GM18951 (cell line): ENCODE results near the gene NT5DC1.

Source experiments
- POLR2A ChIP-seq: IDR thresholded peaks from 4 replicates; pipeline ENCODE4 v1.6.1; 2011; ENCODE audit warnings: mild to moderate bottlenecking; ENCODE audit not compliant: insufficient read length, insufficient read depth; ENCODE audit errors: extremely low read depth
- in situ Hi-C: fragments of 300-500 bp; cut with MboI; formaldehyde crosslinking; loops from one replicate; pipeline ENCODE4 v1.12.0; 2022; ENCODE audit warnings: low sequenced_read_pairs, mixed read lengths, inconsistent platforms; ENCODE audit not compliant: unreplicated experiment

The NT5DC1 gene

DNA sequence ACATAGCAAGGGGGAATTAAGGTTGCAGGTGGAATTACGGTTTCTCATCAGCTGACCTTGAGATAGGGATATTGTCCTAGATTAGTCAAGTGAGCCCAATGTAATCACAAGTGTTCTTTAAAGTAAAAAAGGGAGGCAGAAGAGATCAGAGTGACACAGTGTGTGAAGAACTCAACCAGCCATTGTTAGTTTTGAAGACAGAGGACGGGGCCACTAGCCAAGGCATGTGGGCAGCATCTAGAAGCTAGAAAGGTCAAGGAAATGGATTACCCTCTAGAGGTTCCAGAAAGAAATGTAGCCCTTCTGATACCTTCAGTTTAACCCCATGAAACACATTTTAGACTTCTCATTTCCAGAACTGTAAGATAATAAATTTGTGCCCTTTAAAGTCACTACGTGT lies 197.6 kb downstream of the NT5DC1 start:
- in situ Hi-C loops: loop anchor here (10.0 kb wide), 1 partner anchor 237 kb away; no protein-coding TSS in a partner anchor
- no peak for TF ChIP-seq POLR2A

DNA sequence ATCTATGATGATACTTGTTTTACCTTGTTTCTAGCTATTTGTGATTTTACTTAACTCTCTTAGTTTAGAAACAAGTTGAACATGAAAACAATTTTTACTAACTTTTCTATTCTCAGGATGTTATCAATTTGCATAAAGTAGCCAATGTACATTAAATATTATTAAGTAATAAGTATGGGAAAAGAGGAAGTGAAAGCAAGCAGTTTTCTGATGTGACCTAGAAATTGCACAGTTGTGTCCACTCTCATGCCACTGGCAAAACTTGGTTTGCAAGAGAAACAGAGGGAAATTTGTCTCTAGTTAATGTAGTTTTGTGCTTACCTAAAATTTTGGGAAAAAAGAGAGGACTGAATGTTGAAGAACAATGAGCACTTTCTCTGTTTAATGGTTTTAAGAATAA lies 198.3 kb downstream of the NT5DC1 start:
- in situ Hi-C loops: loop anchor here (10.0 kb wide), 1 partner anchor 236 kb away; no protein-coding TSS in a partner anchor
- TF ChIP-seq POLR2A: no peak
